ENCODE measurements around the gene DCTPP1. TPM values are rescaled to one million over a fixed set of nuclear protein-coding genes. Genes with fewer than 3 reads are reported as not detected.

DCTPP1 gene
- total and polyA plus RNA-seq, 2 of the 4 experiments (the other 2 are of a cell fraction), result 24.9 to 45.5 TPM

- TF ChIP-seq MAZ (IDR thresholded peaks at IDR 0.05; ENCODE audit: borderline replicate concordance, low read depth, low read length) (no peak), POLR2A (IDR thresholded peaks at IDR 0.05; ENCODE audit: low read depth, low read length) (no peak), MAFK (IDR thresholded peaks at IDR 0.05; ENCODE audit: low read depth, low read length) (no peak), RAD21 (IDR thresholded peaks at IDR 0.05; ENCODE audit: low read length) (no peak), CEBPB (IDR thresholded peaks at IDR 0.05; ENCODE audit: low read depth, low read length) (no peak), ELK1 (IDR thresholded peaks at IDR 0.05; ENCODE audit: borderline replicate concordance, low read depth, low read length) (no peak)
Observed at GRCh38 chr16:30439720-30440348, 10.0 kb upstream of the DCTPP1 start (continued).
